Measurements from ENCODE around the gene FOXG1. TPM values are rescaled to one million over a fixed set of nuclear protein-coding genes. Genes with fewer than 3 reads are reported as not detected.

FOXG1 gene
- total and polyA plus RNA-seq, 2 donors (not counting 3 experiments of a cell fraction or from before 2014, with no cell fraction given), result not detected

- peaks cover 3% of the 10 kb centered on the region for H3K4me1 ChIP-seq (ENCODE audit: control insufficient read depth, extremely low read depth, insufficient read depth, low read length)
- DNase-seq (ENCODE audit: low read depth, low spot score) (no peak), FAIRE-seq (no peak)
- TF ChIP-seq EZH2 (IDR thresholded peaks at IDR 0.05; ENCODE audit: borderline replicate concordance, low read depth, low read length, severe bottlenecking) (no peak), GATA2 (IDR thresholded peaks at IDR 0.05; ENCODE audit: insufficient read depth, insufficient read length, low read depth, low read length) (no peak), POLR2A (IDR thresholded peaks at IDR 0.05; ENCODE audit: low read depth, low read length) (no peak), CTCF (IDR thresholded peaks at IDR 0.05; ENCODE audit: extremely low read depth in 1 of 2, insufficient read depth in 1 of 2, low read depth in 1 of 2, low read length in 2 of 2) (no peak), MYC (IDR thresholded peaks at IDR 0.05; ENCODE audit: low read depth, low read length) (no peak), JUN (IDR thresholded peaks at IDR 0.05; ENCODE audit: borderline replicate concordance, insufficient read depth, insufficient read length, low read depth) (no peak), POLR2AphosphoS5 (IDR thresholded peaks at IDR 0.05; ENCODE audit: insufficient read depth, low read depth, low read length) (no peak), FOS (IDR thresholded peaks at IDR 0.05; ENCODE audit: borderline replicate concordance, insufficient read depth, low read length) (no peak), MAX (IDR thresholded peaks at IDR 0.05; ENCODE audit: insufficient read depth, insufficient read length) (no peak)
- dilution Hi-C loops (cut with MboI; ENCODE audit: extremely low pct_ligation_motif_present, low sequenced_read_pairs), result no loop called here
- POLR2A ChIA-PET, result no interaction called here
- CTCF ChIA-PET, result interaction anchor here (0.9 to 4.4 kb wide), 16 partner anchors 8 to 1512 kb away, joined by 3 to 51 read pairs (median 8); partner anchors contain the start of gene FOXG1
- H3K9ac ChIP-seq (replicated peaks; ENCODE audit: extremely low read depth, insufficient read depth, low read length), result no peak overlapping the region
- H4K20me1 ChIP-seq (replicated peaks; ENCODE audit: control insufficient read depth, extremely low read depth, insufficient read depth, low read length), result no peaks in the 10 kb centered on the region
- H3K79me2 ChIP-seq (ENCODE audit: control insufficient read depth, insufficient read depth, low read length), result no peaks in the 10 kb centered on the region
- no peak overlapping the region for H3K4me2 ChIP-seq (ENCODE audit: insufficient read depth, low read length)
- no TSS peak for BruUV-seq (replicated peaks)
- H3K9me3 ChIP-seq (replicated peaks; ENCODE audit: control insufficient read depth, insufficient read depth, low read length), result no peaks in the 10 kb centered on the region
- intact Hi-C loops (cut with micrococcal nuclease), result loop anchor here (5.0 to 10.0 kb wide), 3 partner anchors 259 to 1766 kb away; no protein-coding TSS in a partner anchor
- no peak overlapping the region for H3K27ac ChIP-seq (ENCODE audit: insufficient read depth, low read depth, low read length)
- H3K4me3 ChIP-seq (replicated peaks in 1 of 3; ENCODE audit: insufficient read depth in 1 of 3, low read depth in 1 of 3, low read length in 3 of 3), result no peak overlapping the region
- no peak overlapping the region for H2AFZ ChIP-seq (ENCODE audit: low read depth, low read length)
- H3K36me3 ChIP-seq (ENCODE audit: control insufficient read depth in 2 of 2, extremely low read depth in 1 of 2, insufficient read depth in 2 of 2, low read length in 2 of 2), result no peaks in the 10 kb centered on the region
- H3K9me1 ChIP-seq (replicated peaks; ENCODE audit: control insufficient read depth, extremely low read depth, insufficient read depth, low read length), result no peaks in the 10 kb centered on the region
- peaks cover 71 to 92% of the 10 kb centered on the region in 2 experiments for H3K27me3 ChIP-seq (ENCODE audit: control insufficient read depth in 2 of 2, insufficient read depth in 2 of 2, low read length in 2 of 2)
Measured at GRCh38 chr14:28758253-28758884, 8.2 kb upstream of the FOXG1 start.

Measured in endothelial cell of umbilical vein (primary cell).